KOPT-K1 (cell line): ENCODE data around the gene IGFL4.
"Not testable (repeated sequence)": the region's sequence is repeated elsewhere in the genome, so short reads cannot be mapped to it uniquely, and the experiment has no call there.

Experiments used
- H3K27ac ChIP-seq: fragments of 200-600 bp; sonication (generic); 2 replicates; pipeline ENCODE4 v1.5.1; 2016; ENCODE audit warnings: antibody characterized with exemption, mild to moderate bottlenecking, low read depth, low read length; ENCODE audit not compliant: poor library complexity, severe bottlenecking
- H3K36me3 ChIP-seq: fragments of 200-600 bp; sonication (generic); 2 replicates; pipeline ENCODE4 v1.5.1; 2017; ENCODE audit warnings: antibody characterized with exemption, mild to moderate bottlenecking, low read length, moderate library complexity; ENCODE audit not compliant: insufficient read depth
- H3K9me3 ChIP-seq: fragments of 200-600 bp; sonication (generic); 2 replicates; pipeline ENCODE4 v1.5.1; 2017; ENCODE audit warnings: antibody characterized with exemption, low read length, mild to moderate bottlenecking; ENCODE audit not compliant: insufficient read depth, poor library complexity, severe bottlenecking

IGFL4 gene

DNA sequence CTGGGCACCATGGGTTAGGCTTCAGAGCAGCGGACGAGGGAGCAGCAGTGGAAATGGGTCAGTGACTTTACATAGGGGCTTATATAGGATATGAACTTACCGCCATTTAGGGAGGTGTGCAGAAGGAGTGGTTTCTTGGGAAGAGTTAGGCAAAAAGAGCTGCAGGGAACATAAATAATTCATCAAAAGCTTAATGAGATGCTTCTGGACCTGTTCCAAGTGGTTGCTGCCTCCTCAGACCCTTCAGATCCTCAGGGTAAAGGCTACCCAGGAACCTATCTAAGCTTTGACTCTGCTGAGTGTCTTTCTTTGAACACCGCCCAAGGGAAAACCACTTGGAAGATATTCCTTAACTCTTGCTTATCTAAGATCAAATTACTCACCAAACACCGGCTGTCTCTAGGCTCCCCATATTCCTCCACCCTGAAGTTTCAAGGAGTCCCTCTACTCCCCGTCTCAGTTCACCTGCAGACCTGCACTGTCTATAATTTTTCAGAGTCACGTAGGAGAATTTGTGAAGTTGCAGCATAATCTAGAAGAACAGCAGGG, at the start of gene IGFL4:
IGFL4 (minus strand) TSS at position 51 of the 549 bp plus-strand sequence; CDS start at position 11, 40 bp downstream.
- H3K27ac ChIP-seq = no peak within 1 kb of the TSS
- peaks cover 24% of the 10 kb centered on the region for H3K9me3 ChIP-seq
- no peaks in the 10 kb centered on the region for H3K36me3 ChIP-seq

GRCh38 chr19:46090444-46090843, 49.6 kb upstream of the IGFL4 start:
- Histone ChIP-seq H3K9me3 (peaks cover 37% of the 10 kb centered on the region), H3K27ac (no peak overlapping the region), H3K36me3 (no peaks in the 10 kb centered on the region)

DNA sequence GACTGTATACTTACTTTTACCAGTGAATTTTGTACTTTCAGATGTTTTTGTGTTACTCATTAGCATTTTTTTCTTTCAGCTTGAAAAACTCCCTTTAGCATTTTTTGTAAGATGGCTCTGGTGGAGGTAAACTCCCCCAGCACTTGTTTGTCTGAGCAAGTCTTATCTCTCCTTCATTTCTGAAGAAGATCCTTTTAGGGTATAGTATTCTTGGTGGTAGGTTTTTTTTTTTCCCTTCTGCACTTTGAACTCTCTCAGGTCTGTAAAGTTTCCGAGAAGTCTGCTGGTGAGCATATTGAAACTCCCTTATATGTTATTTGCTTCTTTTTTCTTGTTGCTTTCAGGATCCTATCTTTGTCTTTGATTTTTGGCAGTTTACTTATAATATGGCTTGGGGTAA, 48.6 kb upstream of the IGFL4 start:
- no peak overlapping the region for H3K27ac ChIP-seq
- H3K36me3 ChIP-seq = no peaks in the 10 kb centered on the region
- H3K9me3 ChIP-seq = peaks cover 42% of the 10 kb centered on the region

- no peak overlapping the region for H3K27ac ChIP-seq
- H3K36me3 ChIP-seq = no peaks in the 10 kb centered on the region
- H3K9me3 ChIP-seq = peaks cover 42% of the 10 kb centered on the region
Observed at GRCh38 chr19:46088101-46088500, 47.3 kb upstream of the IGFL4 start.

DNA sequence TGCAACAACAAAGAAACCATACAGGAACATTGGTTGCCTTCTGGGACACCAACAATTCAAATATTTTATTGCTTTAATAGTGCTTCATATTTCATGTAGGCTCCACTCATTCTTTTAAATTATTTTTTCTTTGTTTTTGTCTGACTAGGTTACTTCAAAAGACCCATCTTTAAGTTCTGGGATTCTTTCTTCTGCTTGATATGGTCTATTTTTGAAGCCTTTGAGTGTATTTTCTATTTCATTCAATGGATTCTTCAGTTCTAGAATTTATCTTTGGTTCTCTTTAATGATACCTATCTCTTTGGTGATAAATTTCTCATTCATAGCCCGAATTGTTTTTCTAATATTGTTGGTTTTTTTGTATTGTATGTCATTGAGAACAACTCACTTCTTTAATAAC, 45.1 kb upstream of the IGFL4 start:
- Histone ChIP-seq H3K36me3 (no peaks in the 10 kb centered on the region), H3K27ac (no peak overlapping the region), H3K9me3 (peaks cover 42% of the 10 kb centered on the region)

GRCh38 chr19:46082728-46083050, 41.9 kb upstream of the IGFL4 start:
- Histone ChIP-seq H3K27ac (no peak overlapping the region), H3K9me3 (peaks cover 27% of the 10 kb centered on the region), H3K36me3 (no peaks in the 10 kb centered on the region)

- no peak overlapping the region for H3K27ac ChIP-seq
- H3K9me3 ChIP-seq = peaks cover 25% of the 10 kb centered on the region
- no peaks in the 10 kb centered on the region for H3K36me3 ChIP-seq
Observed at GRCh38 chr19:46081928-46082727, 41.3 kb upstream of the IGFL4 start.

DNA sequence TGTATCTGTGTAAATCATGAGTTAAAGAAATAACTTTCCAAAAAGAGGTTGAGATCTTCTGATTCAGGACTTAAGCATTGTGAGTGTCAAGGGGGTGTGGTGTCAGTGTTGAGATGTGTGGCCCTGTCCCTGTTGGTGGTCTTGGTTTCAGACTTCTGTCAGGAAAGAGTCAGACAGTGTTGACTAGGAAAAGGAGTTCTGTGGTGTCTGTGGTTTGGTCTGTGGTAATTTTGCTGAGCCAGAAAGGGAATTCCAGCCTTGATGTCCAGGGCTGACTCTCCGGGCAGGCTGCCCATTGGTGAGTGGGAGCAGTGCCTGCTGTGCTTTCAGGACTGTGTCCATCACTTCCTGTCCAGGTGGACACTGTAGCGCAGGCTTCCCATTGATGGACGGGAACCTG, 39.8 kb upstream of the IGFL4 start:
- H3K27ac ChIP-seq = no peak overlapping the region
- no peaks in the 10 kb centered on the region for H3K36me3 ChIP-seq
- peaks cover 14% of the 10 kb centered on the region for H3K9me3 ChIP-seq

DNA sequence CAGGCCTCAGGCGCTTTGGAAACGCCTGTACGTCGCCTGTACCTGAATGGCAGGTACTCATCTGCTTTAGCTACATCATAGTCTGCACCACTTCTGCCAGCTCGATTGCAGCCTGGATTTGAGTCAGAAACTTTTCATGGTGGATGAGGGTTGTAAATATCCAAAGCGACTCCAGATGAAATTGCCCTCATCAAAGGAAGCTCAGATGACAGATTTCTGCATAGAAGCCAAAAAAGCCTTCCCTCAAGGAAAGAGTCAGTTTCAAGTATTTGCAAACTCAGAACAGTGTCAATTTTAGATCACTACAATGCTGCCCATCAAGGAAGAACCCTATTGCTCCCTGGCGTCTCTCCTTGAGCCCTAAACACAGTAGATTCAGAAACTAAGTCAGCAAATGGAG, 38.8 kb upstream of the IGFL4 start:
- peaks cover 9% of the 10 kb centered on the region for H3K9me3 ChIP-seq
- no peaks in the 10 kb centered on the region for H3K36me3 ChIP-seq
- no peak overlapping the region for H3K27ac ChIP-seq

GRCh38 chr19:46078573-46079332, 38.0 kb upstream of the IGFL4 start:
- H3K9me3 ChIP-seq, H3K27ac ChIP-seq, H3K36me3 ChIP-seq: not testable (repeated sequence)

- Histone ChIP-seq H3K27ac (no peak overlapping the region), H3K36me3 (no peaks in the 10 kb centered on the region), H3K9me3 (peaks cover 9% of the 10 kb centered on the region)
Observed at GRCh38 chr19:46077815-46078167, 37.0 kb upstream of the IGFL4 start.

GRCh38 chr19:46076951-46077814, 36.4 kb upstream of the IGFL4 start:
- H3K9me3 ChIP-seq = peaks cover 9% of the 10 kb centered on the region
- no peak overlapping the region for H3K27ac ChIP-seq
- no peaks in the 10 kb centered on the region for H3K36me3 ChIP-seq

DNA sequence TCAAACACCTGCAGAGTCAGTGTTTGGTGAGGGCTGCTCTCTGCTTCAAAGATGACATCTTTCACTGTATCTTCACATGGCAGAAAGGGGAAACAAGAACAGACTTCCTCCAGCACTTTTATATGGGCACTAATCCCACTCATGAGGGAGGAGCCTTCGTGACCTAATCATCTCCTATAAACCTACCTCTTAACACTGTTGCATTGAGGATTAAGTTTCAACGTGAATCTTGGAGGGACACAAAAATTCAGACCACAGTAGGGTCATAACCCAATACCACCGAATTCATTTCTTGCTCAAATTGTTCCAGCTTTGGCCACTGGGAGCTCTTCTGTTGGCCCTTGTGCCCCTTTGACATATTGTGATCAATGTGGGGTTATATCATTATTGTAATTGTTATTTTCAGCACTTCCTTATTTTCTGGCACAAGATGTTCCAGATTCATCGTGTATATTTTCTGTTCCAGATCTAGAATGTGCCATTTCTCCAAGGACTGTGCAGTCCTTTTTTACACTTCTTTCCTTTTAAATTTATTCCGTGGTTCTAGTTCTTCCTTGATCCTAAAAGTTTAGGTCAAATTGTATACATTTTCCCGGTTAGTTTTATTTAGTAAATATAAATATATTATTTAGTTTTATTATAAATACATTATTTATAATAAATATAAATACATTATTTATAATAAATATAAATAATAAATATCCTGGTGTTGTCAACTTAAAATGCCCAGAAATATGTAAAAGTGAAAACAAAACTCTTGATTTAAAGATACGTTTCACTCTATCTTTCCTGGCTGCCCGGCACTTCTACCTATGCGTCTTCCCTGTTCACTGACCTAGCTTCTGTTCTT, 35.5 kb upstream of the IGFL4 start:
- Histone ChIP-seq H3K27ac (no peak overlapping the region), H3K36me3 (no peaks in the 10 kb centered on the region), H3K9me3 (peaks cover 9% of the 10 kb centered on the region)

DNA sequence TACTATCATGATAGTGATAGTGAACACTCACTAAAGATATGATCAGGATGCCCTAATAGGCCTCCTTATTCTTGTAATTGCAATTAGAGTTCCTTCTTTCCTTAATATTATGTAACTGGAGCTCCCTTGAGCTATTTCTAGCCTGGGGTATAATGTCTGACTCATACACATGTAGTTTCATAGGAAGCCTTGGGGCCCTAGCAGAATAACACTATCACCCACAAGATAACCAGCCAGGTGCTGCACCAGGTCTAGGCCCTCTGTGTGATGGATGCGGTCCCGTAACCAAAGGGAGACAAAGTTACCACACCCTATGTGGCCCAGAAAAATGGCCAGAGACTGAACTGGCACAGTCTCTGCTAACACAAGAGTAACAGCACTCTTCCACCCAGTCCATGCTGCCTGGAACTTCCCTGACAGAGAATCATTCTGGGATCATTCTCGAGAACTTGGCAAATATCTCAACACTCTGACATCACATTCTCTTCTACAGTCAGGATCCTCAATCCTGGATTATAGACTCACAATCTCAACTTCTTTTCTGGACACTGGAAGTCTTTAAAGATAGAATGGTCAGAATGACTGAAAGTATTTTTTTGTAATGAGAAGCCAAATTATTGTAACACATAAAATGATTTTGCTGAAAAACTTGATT, 32.6 kb upstream of the IGFL4 start:
- H3K9me3 ChIP-seq = peaks cover 9% of the 10 kb centered on the region
- no peak overlapping the region for H3K27ac ChIP-seq

More for the DNA sequence above, 32.6 kb upstream of the IGFL4 start:
- H3K36me3 ChIP-seq = no peaks in the 10 kb centered on the region
